H1 (cell line): Measurements from ENCODE around the gene SLC15A1. TPM values are rescaled to one million over a fixed set of nuclear protein-coding genes. Genes with fewer than 3 reads are reported as not detected.

Experiments used
- CTCF ChIA-PET: fragments of 300-600 bp; sonication (Branson Sonifier 250); formaldehyde crosslinking; loops from one replicate; lab custom pipeline; 2021; ENCODE audit not compliant: partially characterized antibody; lab: Charles Lee
- POLR2A ChIA-PET: fragments of 300-600 bp; sonication (Branson Sonifier 250); formaldehyde crosslinking; loops from one replicate; lab custom pipeline; 2021; ENCODE audit warnings: inconsistent platforms; ENCODE audit not compliant: partially characterized antibody; lab: Charles Lee
- DNase-seq, 2 experiments: peaks; one replicate each; pipeline versions ENCODE4 v3.0.0 to v3.0.0-alpha.2; 2010 to 2022; ENCODE audit warnings: low spot score in 2 of 2, low read depth in 1 of 2, mixed read lengths in 1 of 2
- FAIRE-seq: peaks from 2 replicates; lab custom pipeline; 2011; peaks lifted over from hg19 to GRCh38; lab: Jason Lieb, UNC
- H2AFZ ChIP-seq: 2 replicates; pipeline ENCODE4 v1.8.1; 2012; ENCODE audit warnings: low read length, inconsistent platforms
- H2AK5ac ChIP-seq: 2 replicates; pipeline ENCODE4 v1.6.1; 2013; ENCODE audit warnings: low read depth, low read length
- H2BK120ac ChIP-seq: replicated peaks from 2 replicates; pipeline ENCODE3; 2013; ENCODE audit warnings: low read depth, low read length, inconsistent platforms
- H2BK12ac ChIP-seq: 2 replicates; pipeline ENCODE4 v1.6.1; 2013; ENCODE audit warnings: low read depth, low read length
- H2BK15ac ChIP-seq: 2 replicates; pipeline ENCODE4 v1.6.1; 2013; ENCODE audit warnings: low read length
- H2BK20ac ChIP-seq: 2 replicates; pipeline ENCODE4 v1.6.1; 2013; ENCODE audit warnings: low read length
- H2BK5ac ChIP-seq: 2 replicates; pipeline ENCODE4 v1.6.1; 2013; ENCODE audit warnings: low read depth, low read length
- H3K14ac ChIP-seq: 2 replicates; pipeline ENCODE4 v1.6.1; 2013; ENCODE audit warnings: inconsistent platforms; ENCODE audit not compliant: insufficient read length
- H3K18ac ChIP-seq: 2 replicates; pipeline ENCODE4 v1.6.1; 2013; ENCODE audit warnings: low read length; ENCODE audit errors: extremely low read depth
- H3K23ac ChIP-seq: 2 replicates; pipeline ENCODE4 v1.6.1; 2013; ENCODE audit warnings: inconsistent platforms; ENCODE audit not compliant: insufficient read length
- H3K23me2 ChIP-seq: 2 replicates; pipeline ENCODE4 v1.6.1; 2013; ENCODE audit warnings: low read depth, low read length
- H3K27ac ChIP-seq: 2 replicates; pipeline ENCODE4 v1.6.1; 2011; ENCODE audit warnings: low read depth, low read length, inconsistent platforms
- H3K27me3 ChIP-seq, 4 experiments: replicated peaks in 1 of 4; 1 replicate in 1 of 4; 2 replicates in 3 of 4; pipeline versions ENCODE4 v1.6.1 to v1.8.1; 2011 to 2013; ENCODE audit warnings: low read length in 3 of 4, mild to moderate bottlenecking in 3 of 4, inconsistent platforms in 2 of 4, mixed read lengths in 2 of 4, moderate library complexity in 1 of 4; ENCODE audit not compliant: control insufficient read depth in 3 of 4, insufficient read depth in 3 of 4; ENCODE audit errors: extremely low read depth in 1 of 4
- H3K36me3 ChIP-seq, 4 experiments: 2 replicates each; pipeline versions ENCODE4 v1.6.1 to v1.8.1; 2011 to 2013; ENCODE audit warnings: mild to moderate bottlenecking in 4 of 4, low read length in 3 of 4, moderate library complexity in 2 of 4, control low read depth in 1 of 4, inconsistent platforms in 1 of 4; ENCODE audit not compliant: insufficient read depth in 4 of 4, control insufficient read depth in 2 of 4
- H3K4ac ChIP-seq: replicated peaks from 2 replicates; pipeline ENCODE3; 2013; ENCODE audit warnings: low read length, low read depth, mixed read lengths, inconsistent platforms; ENCODE audit not compliant: insufficient read length
- H3K4me1 ChIP-seq, 4 experiments: replicated peaks in 1 of 4; 1 replicate in 1 of 4; 2 replicates in 3 of 4; pipeline versions ENCODE4 v1.6.1 to v1.8.1; 2011 to 2013; ENCODE audit warnings: low read length in 3 of 4, inconsistent platforms in 2 of 4, mixed read lengths in 1 of 4; ENCODE audit not compliant: insufficient read depth in 4 of 4, control insufficient read depth in 3 of 4
- H3K4me2 ChIP-seq, 2 experiments: 2 replicates each; pipeline versions ENCODE4 v1.6.1 to v1.8.1; 2011 to 2013; ENCODE audit warnings: low read depth in 2 of 2, low read length in 2 of 2, control low read depth in 1 of 2, inconsistent platforms in 1 of 2, mild to moderate bottlenecking in 1 of 2; ENCODE audit not compliant: insufficient read depth in 1 of 2
- H3K4me3 ChIP-seq, 4 experiments: fragments of 200-600, 300-600 bp in 1 of 4; sonication (generic), shearing (Covaris generic), sonication (Bioruptor Twin) in 1 of 4; 2 replicates each; pipeline versions ENCODE4 v1.5.1 to v1.8.1; 2011 to 2016; ENCODE audit warnings: low read length in 4 of 4, low read depth in 3 of 4, control low read depth in 2 of 4, inconsistent platforms in 2 of 4, mild to moderate bottlenecking in 2 of 4, mixed read lengths in 1 of 4, moderate library complexity in 1 of 4; ENCODE audit not compliant: insufficient read depth in 2 of 4; ENCODE audit errors: extremely low read depth in 1 of 4
- H3K56ac ChIP-seq: replicated peaks from 2 replicates; pipeline ENCODE3; 2013; ENCODE audit warnings: low read depth, mild to moderate bottlenecking, mixed read lengths, low read length, inconsistent platforms; ENCODE audit not compliant: insufficient read length
- H3K79me1 ChIP-seq: 2 replicates; pipeline ENCODE4 v1.6.1; 2013; ENCODE audit warnings: low read depth, low read length, control low read depth
- H3K79me2 ChIP-seq, 2 experiments: 2 replicates each; pipeline versions ENCODE4 v1.6.1 to v1.8.1; 2012 to 2013; ENCODE audit warnings: low read length in 2 of 2, mild to moderate bottlenecking in 2 of 2, inconsistent platforms in 1 of 2; ENCODE audit not compliant: insufficient read depth in 2 of 2, control insufficient read depth in 1 of 2
- H3K9ac ChIP-seq, 4 experiments: replicated peaks in 1 of 4; 1 replicate in 1 of 4; 2 replicates in 3 of 4; pipeline versions ENCODE4 v1.6.1 to v1.8.1; 2011 to 2013; ENCODE audit warnings: low read depth in 3 of 4, low read length in 3 of 4, control low read depth in 2 of 4, mild to moderate bottlenecking in 2 of 4, moderate library complexity in 2 of 4, inconsistent platforms in 1 of 4; ENCODE audit errors: extremely low read depth in 1 of 4
- H3K9me3 ChIP-seq, 2 experiments: 2 replicates each; pipeline versions ENCODE4 v1.6.1 to v1.8.1; 2012 to 2013; ENCODE audit warnings: mild to moderate bottlenecking in 2 of 2, moderate library complexity in 2 of 2, control low read depth in 1 of 2, inconsistent platforms in 1 of 2, low read depth in 1 of 2, low read length in 1 of 2, mixed read lengths in 1 of 2; ENCODE audit not compliant: insufficient read depth in 2 of 2
- H4K20me1 ChIP-seq, 2 experiments: replicated peaks in 1 of 2; 2 replicates each; pipeline versions ENCODE3 to v1.8.1; 2011 to 2013; ENCODE audit warnings: inconsistent platforms in 2 of 2, low read length in 2 of 2, mild to moderate bottlenecking in 1 of 2; ENCODE audit not compliant: insufficient read depth in 2 of 2, control insufficient read depth in 1 of 2
- H4K5ac ChIP-seq: 2 replicates; pipeline ENCODE4 v1.6.1; 2013; ENCODE audit warnings: low read length, low read depth, mixed read lengths, inconsistent platforms; ENCODE audit not compliant: insufficient read length
- H4K8ac ChIP-seq: 2 replicates; pipeline ENCODE4 v1.8.0; 2013; ENCODE audit warnings: mild to moderate bottlenecking, moderate library complexity, low read length, inconsistent platforms; ENCODE audit not compliant: insufficient read depth; ENCODE audit errors: extremely low read depth
- H4K91ac ChIP-seq: replicated peaks from 2 replicates; pipeline ENCODE3; 2013; ENCODE audit warnings: low read length, mixed read lengths, inconsistent platforms; ENCODE audit not compliant: insufficient read length
- BACH1 ChIP-seq: IDR thresholded peaks from 2 replicates; pipeline ENCODE4 v1.6.1; 2012; ENCODE audit warnings: low read length, improper control_type of control experiment
- BRCA1 ChIP-seq: IDR thresholded peaks from 2 replicates; pipeline ENCODE4 v1.6.1; 2012; ENCODE audit warnings: low read depth, low read length, improper control_type of control experiment
- CBX8 ChIP-seq: fragments of 300-800, 300-1000 bp; sonication (generic); IDR thresholded peaks from 2 replicates; pipeline ENCODE4 v1.7.1; 2016; ENCODE audit warnings: low read depth, low read length, borderline replicate concordance
- RBBP5 ChIP-seq: IDR thresholded peaks from 2 replicates; pipeline ENCODE4 v1.7.1; 2012; ENCODE audit warnings: low read depth, mild to moderate bottlenecking, inconsistent platforms, low read length, moderate library complexity, borderline replicate concordance
- SP4 ChIP-seq: IDR thresholded peaks from 2 replicates; pipeline ENCODE4 v1.6.1; 2012; ENCODE audit warnings: low read length, inconsistent platforms
- TAF1 ChIP-seq: IDR thresholded peaks from 2 replicates; pipeline ENCODE4 v1.6.1; 2011; ENCODE audit warnings: mild to moderate bottlenecking, low read depth, low read length
- TAF7 ChIP-seq: optimal IDR thresholded peaks from 2 replicates; pipeline ENCODE3; 2011; ENCODE audit warnings: low read depth, mild to moderate bottlenecking, inconsistent platforms, low read length, moderate library complexity, borderline replicate concordance
- WGBS, 2 experiments: shearing (Covaris generic) in 1 of 2; methylation state at CpG; one replicate each; pipeline versions ENCODE4 v1.1.6 to v1.1.7; 2013 to 2015; ENCODE audit warnings: low lambda C conversion rate in 2 of 2, mixed read lengths in 2 of 2, inconsistent platforms in 1 of 2, low coverage in 1 of 2, missing lambda C conversion rate in 1 of 2; ENCODE audit not compliant: insufficient replicate concordance in 2 of 2, insufficient coverage in 1 of 2, insufficient read length in 1 of 2; ENCODE audit errors: extremely low coverage in 1 of 2, missing lambda C conversion rate in 1 of 2; 5-methylcytosine and 5-hydroxymethylcytosine counted together
- polyA plus RNA-seq, 7 experiments: library from polyadenylated mRNA; depleted of rRNA in 3 of 7; stranded (reverse) in 5 of 7; unstranded in 2 of 7; fragments of >200 nt in 5 of 7; fragments of 200-250 nt in 2 of 7; gene quantifications; 1 replicate in 5 of 7; 2 replicates in 1 of 7; 4 replicates in 1 of 7; pipeline versions ENCODE4 v1.2.1 to v1.2.3, GENCODE V29; 2011 to 2013; ENCODE audit warnings: missing spikeins in 2 of 7, mixed read lengths in 2 of 7
- total RNA-seq: library from RNA; stranded (reverse); fragmentation: NEBNext Ultra II Directional; extraction: Animal tissue kit (Norgen Biotek cat#: 25700); gene quantifications from 2 replicates; pipeline ENCODE4 v1.2.1, GENCODE V29; 2021

The SLC15A1 gene
- total and polyA plus RNA-seq, 2 of the 8 experiments (the other 6 are each of a cell fraction or from before 2014, with no cell fraction given) = 1.3 to 2.4 TPM

GRCh38 chr13:98731925-98732324 lies 20.5 kb downstream of the SLC15A1 start:
- WGBS, 2 experiments = 91% methylated on average over 3 of the region's 3 CpGs; no CpG with 5 or more reads in 1 of the 2 experiments
- no peak overlapping the region for H2BK120ac ChIP-seq
- no peak overlapping the region for H4K8ac ChIP-seq
- no peak overlapping the region for H3K4ac ChIP-seq
- H3K9ac ChIP-seq = no peak overlapping the region
- peaks cover 0 to 2% (median 0%) of the 10 kb centered on the region in 4 experiments; a peak in 1 of 7 replicates for H3K4me1 ChIP-seq
- no peak overlapping the region for H4K5ac ChIP-seq
- H3K79me2 ChIP-seq = no peaks in the 10 kb centered on the region
- H3K14ac ChIP-seq = no peak overlapping the region
- no peak overlapping the region for H2BK20ac ChIP-seq
- no peak overlapping the region for H2AFZ ChIP-seq
- H3K4me2 ChIP-seq = no peak overlapping the region
- H3K4me3 ChIP-seq = no peak overlapping the region
- no peaks in the 10 kb centered on the region for H3K27me3 ChIP-seq
- no peaks in the 10 kb centered on the region for H3K79me1 ChIP-seq
- no peaks in the 10 kb centered on the region for H4K20me1 ChIP-seq
- CTCF ChIA-PET = interaction anchor here (1.0 to 2.8 kb wide), 3 partner anchors 15 to 59 kb away, joined by 4 to 8 read pairs (median 5); no protein-coding TSS in a partner anchor
- no peak overlapping the region for H3K56ac ChIP-seq
- H2BK12ac ChIP-seq = no peak overlapping the region
- H2BK15ac ChIP-seq = no peak overlapping the region
- no peak overlapping the region for H3K23ac ChIP-seq
- DNase-seq = no peak
- H2AK5ac ChIP-seq = no peak overlapping the region
- no peak for FAIRE-seq
- 0 out of 4 replicates have a peak, but pooled peaks cover 0 to under 1% of the 10 kb centered on the region in 2 experiments for H3K9me3 ChIP-seq
- no peaks in the 10 kb centered on the region for H3K36me3 ChIP-seq
- no peaks in the 10 kb centered on the region for H3K23me2 ChIP-seq
- POLR2A ChIA-PET = no interaction called here
- H2BK5ac ChIP-seq = no peak overlapping the region
- no peak overlapping the region for H3K18ac ChIP-seq
- no peak overlapping the region for H4K91ac ChIP-seq
- H3K27ac ChIP-seq = no peak overlapping the region
- TF ChIP-seq RBBP5 (no peak), CBX8 (no peak), SP4 (no peak), TAF7 (no peak), BACH1 (no peak), TAF1 (no peak), BRCA1 (no peak)
